OCI-LY7 (cell line): ENCODE measurements around the gene MRPL11.

Experiments used
- EZH2phosphoT487 ChIP-seq: fragments of 200-600 bp; sonication (generic); IDR thresholded peaks from 2 replicates; pipeline ENCODE4 v1.6.1; 2018; ENCODE audit warnings: low read depth, borderline replicate concordance, mild to moderate bottlenecking, mixed run types, antibody characterized with exemption, low read length, moderate library complexity, mixed read lengths
- TF ChIP-seq, protein P1 (sequence below): fragments of 200-600 bp; sonication (generic); conservative IDR thresholded peaks from 2 replicates; pipeline ENCODE4 v1.5.1; 2014; ENCODE audit warnings: mild to moderate bottlenecking, antibody characterized with exemption, low read length, moderate library complexity, mixed read lengths

DNA sequence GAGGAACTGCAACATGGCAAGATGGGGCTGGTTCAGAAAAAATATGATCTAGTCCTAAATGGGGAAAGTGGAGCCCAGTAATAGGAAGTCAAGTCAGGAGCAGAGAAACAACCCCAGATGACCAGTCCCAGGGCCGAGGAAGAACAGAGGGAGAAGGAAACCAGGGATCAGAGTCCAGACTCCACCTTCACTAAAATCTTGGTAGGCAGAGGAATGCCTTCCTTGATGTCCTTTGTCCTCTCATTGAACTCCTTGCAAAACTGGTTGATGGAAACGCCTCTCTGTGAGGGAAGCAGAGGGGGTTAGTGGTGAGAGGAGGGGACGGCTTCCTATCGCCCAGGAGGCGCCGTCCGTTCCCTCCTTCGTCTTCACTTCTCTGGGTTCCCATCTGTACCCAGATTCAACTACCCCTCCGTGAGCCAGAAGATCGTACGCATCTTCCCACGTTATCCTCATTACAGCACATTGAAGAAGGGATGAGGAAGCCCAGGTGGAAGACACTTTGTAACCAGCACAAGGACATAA lies 607 bp downstream of the MRPL11 start:
- TF ChIP-seq, protein P1, sequence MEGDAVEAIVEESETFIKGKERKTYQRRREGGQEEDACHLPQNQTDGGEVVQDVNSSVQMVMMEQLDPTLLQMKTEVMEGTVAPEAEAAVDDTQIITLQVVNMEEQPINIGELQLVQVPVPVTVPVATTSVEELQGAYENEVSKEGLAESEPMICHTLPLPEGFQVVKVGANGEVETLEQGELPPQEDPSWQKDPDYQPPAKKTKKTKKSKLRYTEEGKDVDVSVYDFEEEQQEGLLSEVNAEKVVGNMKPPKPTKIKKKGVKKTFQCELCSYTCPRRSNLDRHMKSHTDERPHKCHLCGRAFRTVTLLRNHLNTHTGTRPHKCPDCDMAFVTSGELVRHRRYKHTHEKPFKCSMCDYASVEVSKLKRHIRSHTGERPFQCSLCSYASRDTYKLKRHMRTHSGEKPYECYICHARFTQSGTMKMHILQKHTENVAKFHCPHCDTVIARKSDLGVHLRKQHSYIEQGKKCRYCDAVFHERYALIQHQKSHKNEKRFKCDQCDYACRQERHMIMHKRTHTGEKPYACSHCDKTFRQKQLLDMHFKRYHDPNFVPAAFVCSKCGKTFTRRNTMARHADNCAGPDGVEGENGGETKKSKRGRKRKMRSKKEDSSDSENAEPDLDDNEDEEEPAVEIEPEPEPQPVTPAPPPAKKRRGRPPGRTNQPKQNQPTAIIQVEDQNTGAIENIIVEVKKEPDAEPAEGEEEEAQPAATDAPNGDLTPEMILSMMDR = no peak
- no peak for TF ChIP-seq EZH2phosphoT487
